Muscle layer of colon (tissue), 2 donors: ENCODE measurements around the gene SLC38A9.

Experiments
- H3K27ac ChIP-seq: one replicate; pipeline ENCODE4 v1.7.0; 2013; ENCODE audit warnings: low read depth, mild to moderate bottlenecking, low read length, moderate library complexity
- H3K27me3 ChIP-seq, 2 donors: one replicate each; pipeline ENCODE4 v1.7.0; 2013; ENCODE audit warnings: low read length in 2 of 2, mild to moderate bottlenecking in 2 of 2; ENCODE audit not compliant: insufficient read depth in 2 of 2, control insufficient read depth in 1 of 2
- H3K36me3 ChIP-seq: one replicate; pipeline ENCODE4 v1.7.0; 2013; ENCODE audit warnings: mild to moderate bottlenecking, low read length; ENCODE audit not compliant: insufficient read depth
- H3K4me1 ChIP-seq: one replicate; pipeline ENCODE4 v1.7.0; 2013; ENCODE audit warnings: mild to moderate bottlenecking, low read length; ENCODE audit not compliant: insufficient read depth
- H3K4me3 ChIP-seq, 2 donors: one replicate each; pipeline ENCODE4 v1.7.0; 2013; ENCODE audit warnings: low read length in 2 of 2, low read depth in 1 of 2, mild to moderate bottlenecking in 1 of 2, moderate library complexity in 1 of 2
- H3K9ac ChIP-seq: one replicate; pipeline ENCODE4 v1.7.0; 2013; ENCODE audit warnings: low read length
- H3K9me3 ChIP-seq: one replicate; pipeline ENCODE4 v1.7.0; 2013; ENCODE audit warnings: mild to moderate bottlenecking, low read length
- donor health status: abdominal sarcoma.
- donor health status: Adenocarcinoma of cecum.

Gene SLC38A9

DNA sequence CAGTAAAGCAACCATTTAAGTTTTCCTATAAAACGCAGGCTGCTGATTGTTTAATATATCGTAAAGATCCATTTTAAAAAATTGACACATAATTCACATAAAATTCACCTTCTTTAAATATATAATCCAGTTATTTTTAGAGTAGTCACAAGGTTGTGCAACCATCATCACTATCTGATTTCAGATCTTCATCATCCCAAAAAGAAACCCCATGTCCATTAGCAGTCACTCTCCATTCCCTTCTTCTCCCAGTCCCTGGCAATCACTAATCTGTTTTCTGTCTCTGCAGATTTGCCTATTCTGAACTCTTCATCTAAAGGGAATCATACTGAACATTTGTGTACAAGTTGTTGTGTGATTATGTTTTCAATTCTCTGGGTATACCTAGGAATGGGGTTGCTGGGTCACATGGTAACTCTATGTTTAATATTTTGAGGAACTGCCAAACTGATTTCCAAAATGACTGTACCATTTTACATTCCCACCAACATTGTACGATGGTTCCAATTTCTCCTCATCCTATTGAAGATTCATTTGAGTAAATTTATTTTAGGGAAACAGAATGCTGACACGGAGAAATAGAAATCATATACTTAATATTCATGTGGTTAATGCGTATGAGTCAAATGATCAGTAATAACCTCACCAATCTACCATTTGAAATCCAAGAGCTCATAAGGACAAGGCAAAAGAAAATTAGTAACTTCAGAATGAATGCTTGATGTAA is 119.6 kb downstream of the SLC38A9 start:
- no peak overlapping the region for H3K27ac ChIP-seq

GRCh38 chr5:55591686-55592085 is 120.4 kb downstream of the SLC38A9 start:
- Histone ChIP-seq H3K4me3 (no peak overlapping the region), H3K9ac (no peak overlapping the region), H3K27ac (no peak overlapping the region), H3K4me1 (peaks cover 1% of the 10 kb centered on the region), H3K36me3 (no peaks in the 10 kb centered on the region), H3K9me3 (no peaks in the 10 kb centered on the region), H3K27me3 (no peaks in the 10 kb centered on the region)

More for the DNA sequence above, 119.6 kb downstream of the SLC38A9 start:
- Histone ChIP-seq H3K9ac (no peak overlapping the region), H3K36me3 (no peaks in the 10 kb centered on the region), H3K4me3 (no peak overlapping the region), H3K9me3 (no peaks in the 10 kb centered on the region), H3K4me1 (peaks cover 10% of the 10 kb centered on the region), H3K27me3 (no peaks in the 10 kb centered on the region)

DNA sequence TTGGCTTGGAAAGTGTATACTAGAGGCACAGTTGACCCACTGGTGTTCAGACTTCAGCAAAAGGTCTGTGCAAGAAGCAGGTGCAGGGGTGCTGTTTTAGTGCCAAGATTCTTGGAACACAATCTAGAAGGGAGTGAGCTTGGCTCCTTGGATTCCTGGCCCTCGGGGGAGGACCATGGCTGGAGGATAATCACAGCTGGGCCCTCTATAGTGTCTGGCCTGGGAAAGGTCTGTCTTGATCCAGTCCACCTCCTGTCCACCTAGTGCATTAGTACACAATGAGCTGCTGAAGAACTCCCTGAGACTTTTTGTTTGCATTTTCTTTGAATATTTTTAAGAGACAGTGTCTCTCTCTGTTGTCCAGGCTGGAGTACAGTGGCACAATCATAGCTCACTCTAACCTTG is 126.9 kb downstream of the SLC38A9 start:
- no peaks in the 10 kb centered on the region for H3K27me3 ChIP-seq
- H3K27ac ChIP-seq: no peak overlapping the region
- H3K9me3 ChIP-seq: no peaks in the 10 kb centered on the region
- no peak overlapping the region for H3K9ac ChIP-seq
- H3K36me3 ChIP-seq: no peaks in the 10 kb centered on the region
- H3K4me1 ChIP-seq: peaks cover 9% of the 10 kb centered on the region
- no peak overlapping the region for H3K4me3 ChIP-seq

DNA sequence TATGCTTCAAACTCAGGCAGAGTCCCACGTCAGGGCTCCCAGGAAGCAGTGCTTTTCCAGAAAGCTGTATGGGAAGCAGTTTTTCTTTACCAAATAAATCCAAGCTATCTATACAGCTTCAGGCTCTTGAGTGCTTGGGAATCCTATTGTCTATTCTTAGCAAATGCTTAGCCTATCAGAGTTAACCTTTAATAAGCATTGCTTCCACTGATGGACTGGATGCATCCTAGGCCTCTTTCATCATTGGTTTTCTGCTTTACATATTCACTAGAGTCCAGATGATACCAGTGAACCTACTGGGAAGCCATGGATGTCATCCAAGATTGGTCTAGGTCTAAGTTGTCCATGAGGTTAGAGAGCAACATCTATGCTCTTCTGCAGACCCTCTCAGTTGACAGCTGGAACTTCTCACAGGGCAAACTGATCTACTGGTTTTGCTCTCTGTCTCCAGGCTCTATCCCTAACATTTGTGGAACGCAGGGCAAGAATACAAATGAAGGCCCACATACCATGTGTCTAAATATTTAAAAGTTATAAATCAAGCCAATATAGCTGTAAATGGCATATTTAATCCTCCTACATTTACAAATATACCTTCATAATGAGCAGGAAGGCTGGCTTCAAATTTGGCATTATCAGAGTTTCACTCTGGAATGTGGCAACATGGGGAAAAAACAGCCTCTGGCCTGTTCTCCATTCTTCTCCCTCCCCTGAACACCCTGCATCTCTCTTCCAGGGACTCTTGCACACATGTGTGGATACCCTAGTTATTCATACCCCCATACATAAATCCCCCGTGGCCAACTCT is 127.5 kb downstream of the SLC38A9 start:
- Histone ChIP-seq H3K9me3 (no peaks in the 10 kb centered on the region), H3K27ac (no peak overlapping the region), H3K4me1 (peaks cover 9% of the 10 kb centered on the region), H3K4me3 (no peak overlapping the region), H3K27me3 (no peaks in the 10 kb centered on the region), H3K9ac (no peak overlapping the region), H3K36me3 (no peaks in the 10 kb centered on the region)

DNA sequence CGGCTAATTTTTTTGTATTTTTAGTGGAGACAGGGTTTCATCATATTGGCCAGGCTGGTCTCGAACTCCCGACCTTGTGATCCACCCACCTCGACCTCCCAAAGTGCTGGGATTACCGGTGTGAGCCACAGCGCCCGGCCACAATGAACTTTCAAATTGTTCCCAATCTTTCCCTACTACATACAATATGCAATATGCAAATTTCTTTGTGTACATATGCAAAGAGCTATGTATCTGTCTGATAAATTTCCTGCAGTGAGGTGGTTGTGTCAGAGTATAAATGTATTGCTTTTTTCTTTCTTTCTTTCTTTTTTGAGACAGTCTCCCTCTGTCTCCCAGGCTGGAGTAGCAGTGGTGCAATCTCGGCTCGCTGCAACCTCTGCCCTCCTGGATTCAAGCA is 128.5 kb downstream of the SLC38A9 start:
- H3K9me3 ChIP-seq: no peaks in the 10 kb centered on the region
- H3K9ac ChIP-seq: no peak overlapping the region
- no peaks in the 10 kb centered on the region for H3K27me3 ChIP-seq
- H3K4me3 ChIP-seq: no peak overlapping the region
- no peaks in the 10 kb centered on the region for H3K36me3 ChIP-seq
- no peak overlapping the region for H3K27ac ChIP-seq
- H3K4me1 ChIP-seq: peaks cover 9% of the 10 kb centered on the region

- H3K4me1 ChIP-seq: peaks cover 19% of the 10 kb centered on the region
- no peaks in the 10 kb centered on the region for H3K36me3 ChIP-seq
- H3K9me3 ChIP-seq: no peaks in the 10 kb centered on the region
- H3K27ac ChIP-seq: no peak overlapping the region
- H3K9ac ChIP-seq: no peak overlapping the region
- H3K4me3 ChIP-seq: no peak overlapping the region
- no peaks in the 10 kb centered on the region for H3K27me3 ChIP-seq
These were observed 129.9 kb downstream of the SLC38A9 start for GRCh38 chr5:55582256-55582655.

DNA sequence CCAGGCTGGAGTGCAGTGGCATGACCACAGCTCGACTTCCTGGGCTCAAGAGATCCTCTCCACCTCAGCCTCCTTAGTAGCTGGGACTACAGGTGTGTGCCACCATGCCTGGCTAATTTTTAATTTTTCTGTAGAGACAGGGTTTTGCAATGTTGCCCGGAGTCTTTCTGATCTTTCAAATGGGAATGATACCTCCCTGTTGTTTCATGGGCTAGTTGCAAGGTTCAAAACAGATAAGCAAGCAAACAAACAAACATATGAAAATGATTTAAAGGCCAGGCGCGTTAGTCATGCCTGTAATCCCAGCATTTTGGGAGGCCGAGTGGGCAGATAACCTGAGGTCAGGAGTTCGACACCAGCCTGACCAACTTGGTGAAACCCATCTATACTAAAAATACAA is 132.1 kb downstream of the SLC38A9 start:
- peaks cover 27% of the 10 kb centered on the region for H3K4me1 ChIP-seq
- no peaks in the 10 kb centered on the region for H3K27me3 ChIP-seq
- H3K9ac ChIP-seq: no peak overlapping the region
- no peaks in the 10 kb centered on the region for H3K9me3 ChIP-seq
- no peak overlapping the region for H3K4me3 ChIP-seq
- H3K36me3 ChIP-seq: no peaks in the 10 kb centered on the region
- no peak overlapping the region for H3K27ac ChIP-seq

DNA sequence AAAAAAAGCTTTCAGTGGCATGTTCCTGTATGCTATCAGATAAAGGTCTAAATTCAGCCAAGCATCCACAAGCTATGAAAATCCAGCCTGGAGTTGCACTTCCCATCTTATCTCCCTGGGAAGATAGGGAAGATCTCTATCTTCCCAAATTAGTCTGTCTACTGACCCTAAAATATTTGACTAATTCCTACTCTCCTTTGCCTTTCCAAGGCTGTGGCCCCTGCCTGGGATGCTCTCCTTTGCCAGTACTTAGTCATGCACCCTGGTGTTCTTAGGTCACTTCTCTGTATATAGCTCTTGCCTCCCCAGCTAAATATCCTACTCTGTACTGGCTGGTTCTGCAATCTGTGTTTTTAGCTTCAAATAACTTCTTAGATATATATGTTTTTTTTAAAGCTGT is 133.4 kb downstream of the SLC38A9 start:
- Histone ChIP-seq H3K9ac (no peak overlapping the region), H3K9me3 (no peaks in the 10 kb centered on the region), H3K27ac (no peak overlapping the region), H3K4me3 (no peak overlapping the region), H3K4me1 (peaks cover 19% of the 10 kb centered on the region), H3K36me3 (no peaks in the 10 kb centered on the region), H3K27me3 (no peaks in the 10 kb centered on the region)

DNA sequence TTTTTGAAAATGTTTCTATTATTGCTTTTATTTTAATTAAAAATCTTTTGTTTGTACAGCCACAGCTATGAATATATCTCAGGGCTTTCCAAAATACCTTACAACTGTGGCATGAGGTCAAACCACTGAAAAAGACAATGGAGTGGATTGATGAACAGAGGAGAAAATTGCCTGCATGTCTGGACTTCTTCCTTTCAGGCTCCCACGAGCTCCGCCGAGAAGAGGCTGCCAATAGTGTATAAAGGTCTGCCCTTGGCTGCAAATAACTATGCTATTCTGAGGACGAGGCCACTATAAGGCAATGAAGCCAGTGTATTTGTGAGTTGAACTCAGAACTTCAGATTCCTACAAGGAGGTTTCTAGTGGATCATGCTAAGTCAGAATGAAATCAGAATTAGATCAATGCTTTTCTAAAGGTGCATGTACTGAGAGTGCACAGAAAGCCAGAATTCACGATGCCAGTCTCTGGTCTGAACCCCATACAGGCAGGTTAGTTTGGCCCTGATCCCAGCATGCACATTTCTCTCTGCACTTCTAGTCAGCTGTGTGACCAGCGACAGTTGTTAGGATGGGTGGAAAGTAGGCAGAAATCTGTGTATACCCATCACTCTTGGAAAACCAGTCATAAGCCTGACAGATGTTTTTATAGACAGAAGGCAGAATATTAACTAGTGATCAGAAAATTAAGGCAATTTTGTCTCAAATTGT is 134.6 kb downstream of the SLC38A9 start:
- no peaks in the 10 kb centered on the region for H3K9me3 ChIP-seq
- H3K4me1 ChIP-seq: peaks cover 19% of the 10 kb centered on the region
- H3K27ac ChIP-seq: peak overlapping the region; percentile 72
- no peak overlapping the region for H3K9ac ChIP-seq
- H3K27me3 ChIP-seq: no peaks in the 10 kb centered on the region
- H3K4me3 ChIP-seq: no peak overlapping the region
- no peaks in the 10 kb centered on the region for H3K36me3 ChIP-seq

- Histone ChIP-seq H3K27ac (peak overlapping the region; percentile 72), H3K4me1 (peaks cover 19% of the 10 kb centered on the region), H3K36me3 (no peaks in the 10 kb centered on the region), H3K9ac (no peak overlapping the region), H3K4me3 (no peak overlapping the region), H3K9me3 (no peaks in the 10 kb centered on the region), H3K27me3 (no peaks in the 10 kb centered on the region)
These were observed 135.5 kb downstream of the SLC38A9 start for GRCh38 chr5:55576661-55577060.
